ENCODE data around the gene GHR.

GHR gene

GRCh38 chr5:42612750-42613366 lies 189.6 kb downstream of the GHR start:
- no peak for DNase-seq

DNA sequence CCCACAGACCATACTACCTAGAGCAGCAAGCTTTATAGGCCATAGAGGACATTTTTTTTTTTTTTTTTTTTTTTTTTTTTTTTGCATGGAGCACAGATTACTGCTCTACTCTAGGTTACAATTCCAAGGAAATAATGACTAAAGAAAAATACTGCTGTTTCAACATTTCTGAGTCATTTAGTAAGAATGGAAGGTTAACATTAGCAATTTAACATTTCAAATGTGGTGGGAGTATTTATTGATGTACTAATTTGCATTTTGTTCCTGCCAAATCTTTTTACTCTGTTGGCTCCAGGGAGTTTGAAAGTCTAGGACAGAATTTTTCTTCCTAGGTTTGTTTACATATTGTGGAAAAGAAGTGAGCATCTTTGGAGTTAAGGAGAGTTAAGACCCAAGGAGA lies 191.3 kb downstream of the GHR start:
- no peak for DNase-seq

- no peak for DNase-seq
These were observed 197.5 kb downstream of the GHR start for GRCh38 chr5:42620579-42621216.

GRCh38 chr5:42621242-42621641 lies 198.0 kb downstream of the GHR start:
- no peak for DNase-seq

DNA sequence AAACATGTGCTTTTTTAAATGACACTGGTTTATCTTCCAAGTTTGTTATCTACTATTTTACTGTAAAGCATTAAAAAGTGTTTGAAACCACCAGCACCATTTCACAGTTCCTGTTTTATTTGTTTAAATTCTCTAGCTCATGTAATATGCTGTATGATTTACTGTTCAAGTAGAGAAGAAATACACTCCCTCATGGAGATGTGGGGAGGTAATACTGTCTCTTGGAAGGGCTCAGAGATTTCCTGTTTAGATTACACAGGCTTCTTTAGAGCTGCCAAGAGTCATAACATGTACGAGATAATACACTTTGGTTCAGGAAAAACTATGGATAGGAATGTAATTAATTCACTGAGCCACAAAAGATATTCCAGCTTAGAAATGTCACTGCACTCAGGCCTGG lies 198.4 kb downstream of the GHR start:
- no peak for DNase-seq

DNA sequence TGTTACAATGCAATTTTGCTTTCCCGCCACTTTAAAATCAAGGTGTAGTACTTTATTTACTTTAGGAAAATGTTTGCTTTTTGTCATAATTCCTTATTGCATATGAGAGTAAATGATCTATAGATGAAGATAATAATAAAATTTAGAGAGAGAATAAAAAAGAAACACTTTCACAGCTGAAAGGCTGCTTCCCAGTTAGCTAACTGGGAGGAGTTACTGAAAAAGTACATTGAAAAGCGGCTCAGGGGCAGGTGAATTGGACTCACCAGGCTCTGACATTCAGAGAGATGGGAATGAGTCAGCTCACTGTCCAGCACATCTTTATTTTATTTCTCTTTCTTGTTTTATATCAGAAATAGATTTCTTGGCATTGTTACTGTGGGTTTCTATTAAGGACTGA lies 201.7 kb downstream of the GHR start:
- no peak for DNase-seq

DNA sequence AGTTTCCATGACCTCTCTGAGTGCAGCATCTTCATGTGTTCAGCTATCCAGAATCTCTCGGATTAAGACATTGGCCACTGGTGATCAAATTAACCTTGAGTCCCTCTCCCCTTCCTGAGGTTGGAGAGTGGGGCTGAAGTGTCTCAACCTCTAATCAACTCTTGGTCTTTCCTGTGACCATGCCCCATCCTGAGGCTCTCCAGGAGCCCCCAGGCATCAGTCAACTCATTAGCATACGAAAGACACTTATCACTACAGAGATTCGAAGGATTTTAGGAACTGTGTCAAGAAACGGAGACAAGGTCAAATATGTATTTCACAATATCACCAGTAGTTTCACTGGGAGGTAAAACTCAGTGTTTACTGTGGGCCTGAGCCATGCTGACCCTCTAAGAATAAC lies 203.2 kb downstream of the GHR start:
- no peak for DNase-seq

GRCh38 chr5:42628821-42629220 lies 205.6 kb downstream of the GHR start:
- no peak for DNase-seq

DNA sequence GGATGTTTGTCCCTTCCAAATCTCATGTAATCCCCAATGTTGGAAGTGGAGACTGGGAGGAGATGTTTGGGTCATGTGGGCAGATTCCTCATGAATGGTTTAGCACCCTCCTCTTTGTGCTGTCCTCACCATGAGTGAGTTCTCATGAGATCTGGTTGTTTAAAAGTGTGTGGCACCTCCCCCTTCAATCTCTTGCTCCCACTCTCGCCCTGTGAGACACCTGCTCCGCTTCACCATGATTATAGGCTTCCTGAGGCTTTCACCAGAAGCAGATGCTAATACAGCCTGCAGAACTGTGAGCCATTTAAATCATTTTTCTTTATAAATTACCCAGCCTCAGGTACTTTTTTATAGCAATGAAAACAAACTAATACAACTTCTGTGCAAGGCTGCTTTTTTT lies 206.0 kb downstream of the GHR start:
- DNase-seq, result no peak

- DNase-seq, result no peak
These were observed 208.0 kb downstream of the GHR start for GRCh38 chr5:42631241-42631640.

DNA sequence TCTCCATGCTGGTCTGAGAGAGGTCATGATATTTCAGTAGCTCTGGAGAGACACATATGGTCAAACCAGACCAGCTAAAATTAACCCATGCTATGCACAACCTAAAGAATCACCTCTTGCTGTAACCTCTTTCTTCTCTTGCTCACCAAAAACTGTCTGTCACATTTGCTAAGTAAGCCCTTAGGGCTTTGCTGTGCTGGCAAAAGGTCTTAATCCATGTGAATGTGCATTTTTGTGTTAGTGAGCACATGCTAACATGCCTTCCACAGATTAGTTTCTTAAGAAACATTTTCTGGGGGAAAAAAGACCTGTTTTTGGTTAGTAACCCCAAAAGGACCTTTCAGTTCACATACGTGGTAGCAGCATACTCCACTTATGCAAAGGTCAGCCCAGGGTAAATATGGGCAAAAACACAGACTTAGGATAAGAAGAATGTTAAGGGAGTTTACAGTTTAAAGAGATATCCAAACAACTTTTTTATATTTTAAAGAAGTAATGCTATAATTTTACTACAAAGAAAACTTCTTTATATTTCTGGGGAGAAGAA lies 209.2 kb downstream of the GHR start:
- no peak for DNase-seq

DNA sequence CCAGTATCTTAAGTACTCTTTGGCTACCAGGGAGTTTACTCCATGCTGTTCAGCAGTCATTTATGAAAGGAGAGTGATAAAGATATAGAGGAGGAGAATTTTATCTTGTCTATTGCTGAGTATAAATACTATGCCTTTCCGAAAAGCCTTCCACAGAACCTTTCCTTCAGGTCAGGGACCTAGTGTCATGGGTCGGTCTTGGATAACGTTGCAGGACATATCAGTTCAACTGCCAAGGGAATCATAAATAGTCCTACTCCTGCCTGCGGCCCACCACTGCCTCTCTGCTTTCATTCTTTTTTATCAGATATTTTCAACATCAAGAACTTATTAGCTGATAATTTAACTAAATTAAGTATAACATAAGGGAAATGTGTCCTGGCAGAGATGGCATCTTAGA lies 211.3 kb downstream of the GHR start:
- no peak for DNase-seq

- DNase-seq, result no peak
These were observed 213.2 kb downstream of the GHR start for GRCh38 chr5:42636425-42636824.

GRCh38 chr5:42636946-42637345 lies 213.7 kb downstream of the GHR start:
- no peak for DNase-seq

GRCh38 chr5:42638972-42639371 lies 215.7 kb downstream of the GHR start:
- no peak for DNase-seq

DNA sequence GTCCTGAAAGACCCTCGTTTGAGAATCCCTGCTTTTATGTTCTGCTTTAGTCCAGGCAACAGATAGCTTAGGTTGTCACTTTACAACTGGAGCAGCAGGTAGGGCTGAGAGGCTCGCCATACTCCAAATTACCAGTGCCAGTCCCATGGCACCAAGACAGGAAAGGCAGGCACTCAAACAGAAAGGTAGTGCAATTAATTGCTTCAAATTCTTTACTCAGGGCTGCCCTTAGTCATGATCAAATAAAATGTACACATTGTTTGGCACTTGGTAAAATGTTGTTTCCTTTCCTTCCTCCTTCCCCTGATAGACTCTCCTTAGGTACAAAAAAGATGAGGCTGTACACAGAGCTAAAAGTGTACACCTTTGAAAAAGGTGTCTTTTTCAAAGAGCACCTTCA lies 217.6 kb downstream of the GHR start:
- no peak for DNase-seq

GRCh38 chr5:42641336-42642005 lies 218.2 kb downstream of the GHR start:
- DNase-seq, result no peak

DNA sequence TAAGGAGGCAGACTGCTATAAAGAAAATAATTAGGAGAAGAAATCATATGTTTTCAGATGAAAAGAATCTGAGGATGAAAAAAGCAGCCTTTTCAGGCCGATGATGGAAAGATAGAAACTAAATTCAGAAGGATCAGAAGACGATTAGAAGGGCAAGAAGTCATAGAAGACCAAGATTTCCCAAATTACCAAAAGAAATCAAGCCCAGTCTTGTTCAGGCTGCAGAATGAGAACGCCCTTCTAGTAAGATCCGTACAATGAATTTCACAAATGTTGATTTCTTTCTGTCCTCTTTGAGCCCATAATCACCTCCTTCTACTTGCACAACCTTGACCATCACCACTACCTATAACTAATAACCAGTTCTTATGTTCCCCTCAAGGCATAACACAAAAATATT lies 218.8 kb downstream of the GHR start:
- no peak for DNase-seq

DNA sequence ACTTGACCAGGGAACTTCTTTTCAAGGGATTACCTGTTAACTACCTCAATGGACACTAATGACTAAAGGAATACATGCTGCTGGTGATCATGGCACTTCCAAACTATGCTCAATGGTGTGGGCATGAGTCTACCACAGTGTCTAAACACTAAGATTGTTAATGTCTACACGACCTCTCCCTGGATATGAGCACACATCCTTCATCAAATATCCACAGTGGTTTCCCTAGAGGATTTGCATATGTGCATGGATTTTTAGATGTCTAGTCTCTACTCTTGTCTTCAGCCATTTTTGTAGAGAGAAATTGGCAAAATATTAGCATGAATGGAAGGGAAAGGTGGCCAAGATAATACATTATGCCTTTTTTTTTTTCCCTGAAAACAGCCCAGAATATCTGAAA lies 220.1 kb downstream of the GHR start:
- DNase-seq, result no peak

GRCh38 chr5:42645138-42645537 lies 221.9 kb downstream of the GHR start:
- no peak for DNase-seq

- DNase-seq, result no peak
These were observed 224.8 kb downstream of the GHR start for GRCh38 chr5:42648036-42648435.

GRCh38 chr5:42648915-42649314 lies 225.7 kb downstream of the GHR start:
- no peak for DNase-seq

DNA sequence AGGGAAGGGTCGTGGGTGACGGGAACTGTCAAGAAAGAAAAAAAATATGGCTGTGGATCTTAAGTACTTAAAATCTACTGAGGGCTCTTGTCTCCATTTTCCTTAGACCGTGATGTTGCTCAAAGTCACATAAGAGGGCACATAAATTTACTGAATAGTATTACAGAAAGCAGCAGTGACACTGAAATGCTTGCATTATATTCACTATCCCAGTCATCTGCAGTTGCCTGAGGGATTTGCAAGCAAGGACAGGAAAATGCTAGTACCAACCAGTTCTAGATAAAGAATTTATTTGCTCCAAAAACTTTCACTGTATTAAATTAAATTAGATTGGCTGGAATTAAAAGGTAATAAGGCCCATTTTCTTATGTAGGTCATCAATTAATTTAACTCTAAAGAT lies 226.8 kb downstream of the GHR start:
- no peak for DNase-seq

DNA sequence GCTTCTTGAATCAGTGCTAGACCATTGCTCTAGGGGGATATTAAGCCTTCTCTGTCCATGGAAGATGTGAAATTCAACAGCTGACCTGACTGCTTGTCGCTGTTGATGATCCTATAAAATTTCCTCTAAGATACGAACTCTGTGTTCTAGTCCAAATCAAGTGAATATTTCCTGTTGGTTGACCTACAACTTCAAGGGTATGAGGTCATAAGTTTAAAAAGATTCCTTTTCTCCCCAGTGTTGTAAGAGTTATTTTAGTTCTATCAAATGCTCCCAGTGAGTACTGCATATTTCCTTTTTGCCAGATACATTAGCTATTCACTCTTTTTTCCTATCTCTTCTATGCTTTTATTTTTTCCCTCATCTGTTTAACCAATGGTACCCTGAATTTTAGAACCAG lies 230.5 kb downstream of the GHR start:
- DNase-seq, result no peak

Data from DMS79 treated with DMSO at 0.1 percent for 48 hours (cell line).